Panc1 (cell line): ENCODE measurements around the gene BAHCC1. TPM values are rescaled to one million over a fixed set of nuclear protein-coding genes. Genes with fewer than 3 reads are reported as not detected.

Source experiments
- ATAC-seq: fragments of 200-7000 bp; cut with Tn5 transposase; 2 replicates; pipeline ENCODE4 v1.9.1; 2020; ENCODE audit warnings: mild to moderate bottlenecking, moderate library complexity
- BruUV-seq: library from RNA; stranded (reverse); fragments of 400-500 nt; replicated peaks from 2 replicates; lab custom pipeline; 2021; lab: Mats Ljungman, UMichigan
- CTCF ChIA-PET: fragments of 300-600 bp; sonication (Branson Sonifier 250); formaldehyde crosslinking; loops from one replicate; lab custom pipeline; 2022; ENCODE audit warnings: antibody characterized with exemption; lab: Charles Lee
- POLR2A ChIA-PET: fragments of 300-600 bp; sonication (Branson Sonifier 250); formaldehyde crosslinking; loops from one replicate; lab custom pipeline; 2022; ENCODE audit warnings: antibody characterized with exemption; lab: Charles Lee
- DNase-seq: peaks from one replicate; pipeline ENCODE4 v3.0.0-alpha.2; 2010; ENCODE audit warnings: low read depth, low spot score
- H3K27ac ChIP-seq: 2 replicates; pipeline ENCODE4 v1.5.1; 2011; ENCODE audit warnings: mild to moderate bottlenecking, low read length, inconsistent platforms
- H3K27me3 ChIP-seq: fragments of 200-500 bp; sonication (Bioruptor generic); 2 replicates; pipeline ENCODE4 v1.6.0; 2014; ENCODE audit warnings: low read length, inconsistent platforms; ENCODE audit not compliant: control insufficient read depth, insufficient read depth
- H3K36me3 ChIP-seq: fragments of 200-500 bp; sonication (Bioruptor generic); 2 replicates; pipeline ENCODE4 v1.5.1; 2014; ENCODE audit warnings: inconsistent platforms, mild to moderate bottlenecking, low read length, moderate library complexity; ENCODE audit not compliant: control insufficient read depth, insufficient read depth
- H3K4me1 ChIP-seq: 2 replicates; pipeline ENCODE4 v1.5.1; 2011; ENCODE audit warnings: inconsistent platforms, mild to moderate bottlenecking, low read length, moderate library complexity; ENCODE audit not compliant: control insufficient read depth, insufficient read depth
- H3K4me3 ChIP-seq, 2 experiments: 2 replicates each; pipeline ENCODE4 v1.5.1; 2011 to 2012; ENCODE audit warnings: low read depth in 2 of 2, low read length in 2 of 2, mild to moderate bottlenecking in 2 of 2, inconsistent platforms in 1 of 2, moderate library complexity in 1 of 2
- H3K9me3 ChIP-seq: fragments of 200-500 bp; sonication (Bioruptor generic); 2 replicates; pipeline ENCODE4 v1.5.1; 2014; ENCODE audit warnings: low read depth, mild to moderate bottlenecking, inconsistent platforms, low read length, moderate library complexity; ENCODE audit not compliant: control insufficient read depth, insufficient read depth
- CTCF ChIP-seq: fragments of 450-650 bp; IDR thresholded peaks from 2 replicates; pipeline ENCODE4 v1.5.1; 2017; ENCODE audit warnings: mild to moderate bottlenecking
- POLR2AphosphoS5 ChIP-seq: IDR thresholded peaks from 2 replicates; pipeline ENCODE4 v1.6.1; 2012; ENCODE audit warnings: mild to moderate bottlenecking, low read depth, low read length, moderate library complexity
- REST ChIP-seq, 2 experiments: IDR thresholded peaks; 2 replicates each; pipeline ENCODE4 v1.6.1; 2011 to 2012; ENCODE audit warnings: low read depth in 2 of 2, control low read depth in 1 of 2, low read length in 1 of 2, mild to moderate bottlenecking in 1 of 2, moderate library complexity in 1 of 2; ENCODE audit not compliant: insufficient read depth in 1 of 2
- SIN3A ChIP-seq: IDR thresholded peaks from 2 replicates; pipeline ENCODE4 v1.6.1; 2012; ENCODE audit warnings: low read depth, mild to moderate bottlenecking, low read length, moderate library complexity, borderline replicate concordance; ENCODE audit not compliant: insufficient read depth
- TCF7L2 ChIP-seq: IDR thresholded peaks from 2 replicates; pipeline ENCODE4 v1.6.1; 2011; ENCODE audit warnings: mild to moderate bottlenecking, low read depth, low read length, inconsistent platforms
- in situ Hi-C: cut with HindIII; loops from 2 replicates; pipeline ENCODE4 v1.10.0; 2016; ENCODE audit warnings: low sequenced_read_pairs, low pct_unique_long_range_greater_than_20kb
- intact Hi-C: fragments of 100-400 bp; cut with micrococcal nuclease; formaldehyde crosslinking; loops from one replicate; pipeline ENCODE4 v1.10.0; 2022; ENCODE audit not compliant: unreplicated experiment
- total RNA-seq: library from RNA; stranded (reverse); gene quantifications from one replicate; pipeline ENCODE4 v1.2.1, GENCODE V29; 2021; ENCODE audit not compliant: unreplicated experiment

Gene BAHCC1
- total RNA-seq, 1 experiment from 2014 or later = 77.4 TPM

GRCh38 chr17:81511804-81512561 is 116.7 kb downstream of the BAHCC1 start:
- in situ Hi-C loops = no loop called here
- ATAC-seq = peak; percentile 17
- POLR2A ChIA-PET = interaction anchor here (0.6 kb wide), 1 partner anchor 179 kb away, joined by 3 read pairs; no protein-coding TSS in a partner anchor
- peaks cover 31% of the 10 kb centered on the region for H3K36me3 ChIP-seq
- H3K27me3 ChIP-seq = no peaks in the 10 kb centered on the region
- H3K9me3 ChIP-seq = no peaks in the 10 kb centered on the region
- BruUV-seq = TSS peak; percentile 90
- peak overlapping the region; percentile 67 to 100 for H3K4me3 ChIP-seq
- intact Hi-C loops = no loop called here
- H3K4me1 ChIP-seq = peaks cover 21% of the 10 kb centered on the region
- CTCF ChIA-PET = interaction anchor here (0.6 kb wide), 1 partner anchor 591 kb away, joined by 6 read pairs; no protein-coding TSS in a partner anchor
- peak overlapping the region; percentile 87 for H3K27ac ChIP-seq
- DNase-seq = no peak
- TF ChIP-seq REST (IDR thresholded peaks at IDR 0.05; ENCODE audit: insufficient read depth in 1 of 2, low read depth in 2 of 2, low read length in 1 of 2) (no peak), SIN3A (no peak; the same call in 1 of the 2 replicates), CTCF (no peak), POLR2AphosphoS5 (peak; percentile 83; the same call in 1 of the 2 replicates), TCF7L2 (no peak)

- in situ Hi-C loops (no loop called here), intact Hi-C loops (no loop called here)
- peak; percentile 44 for ATAC-seq
Measured at GRCh38 chr17:81512562-81513371, 117.5 kb downstream of the BAHCC1 start, which contains the start of gene ACTG1. ACTG1 (minus strand) TSS chr17:81512799; CDS start chr17:81512354, 445 bp downstream.

More at GRCh38 chr17:81512562-81513371, 117.5 kb downstream of the BAHCC1 start, which contains the start of gene ACTG1:
- Histone ChIP-seq H3K4me1 (peaks cover 27% of the 10 kb centered on the region), H3K4me3 (peak within 1 kb of the TSS; percentile 68 to 100), H3K27me3 (no peaks in the 10 kb centered on the region), H3K36me3 (peaks cover 31% of the 10 kb centered on the region), H3K27ac (peak within 1 kb of the TSS; percentile 94), H3K9me3 (no peaks in the 10 kb centered on the region)
- no TSS peak for BruUV-seq
- no peak for DNase-seq
- CTCF ChIA-PET = no interaction called here
- TF ChIP-seq REST (IDR thresholded peaks at IDR 0.05; ENCODE audit: insufficient read depth in 1 of 2, low read depth in 2 of 2, low read length in 1 of 2) = peak in 1 of 2 experiments; percentile 62; a peak in 1 of 4 replicates
- TF ChIP-seq SIN3A = peak; percentile 93; the same call in 1 of the 2 replicates
- TF ChIP-seq TCF7L2 = no peak
- peak; percentile 99 for TF ChIP-seq POLR2AphosphoS5
- no peak for TF ChIP-seq CTCF
- POLR2A ChIA-PET = interaction anchor here (0.6 to 0.7 kb wide), 2 partner anchors 118 to 178 kb away, joined by 3 to 5 read pairs; partner anchors contain the start of gene BAHCC1
